ENCODE data around the gene THBD. TPM values are rescaled to one million over a fixed set of nuclear protein-coding genes. Genes with fewer than 3 reads are reported as not detected.

THBD gene
- polyA plus RNA-seq, 1 donor: 5.7 TPM

- no peak overlapping the region for H3K27ac ChIP-seq (ENCODE audit: low read length)
- peaks cover 2% of the 10 kb centered on the region for H3K27me3 ChIP-seq (ENCODE audit: control insufficient read depth, insufficient read depth, low read length)
- WGBS (ENCODE audit: insufficient coverage, low lambda C conversion rate): 80% methylated on average over 1 of the region's 3 CpGs
Measured at GRCh38 chr20:23074052-23074451, 24.6 kb upstream of the THBD start.

DNA sequence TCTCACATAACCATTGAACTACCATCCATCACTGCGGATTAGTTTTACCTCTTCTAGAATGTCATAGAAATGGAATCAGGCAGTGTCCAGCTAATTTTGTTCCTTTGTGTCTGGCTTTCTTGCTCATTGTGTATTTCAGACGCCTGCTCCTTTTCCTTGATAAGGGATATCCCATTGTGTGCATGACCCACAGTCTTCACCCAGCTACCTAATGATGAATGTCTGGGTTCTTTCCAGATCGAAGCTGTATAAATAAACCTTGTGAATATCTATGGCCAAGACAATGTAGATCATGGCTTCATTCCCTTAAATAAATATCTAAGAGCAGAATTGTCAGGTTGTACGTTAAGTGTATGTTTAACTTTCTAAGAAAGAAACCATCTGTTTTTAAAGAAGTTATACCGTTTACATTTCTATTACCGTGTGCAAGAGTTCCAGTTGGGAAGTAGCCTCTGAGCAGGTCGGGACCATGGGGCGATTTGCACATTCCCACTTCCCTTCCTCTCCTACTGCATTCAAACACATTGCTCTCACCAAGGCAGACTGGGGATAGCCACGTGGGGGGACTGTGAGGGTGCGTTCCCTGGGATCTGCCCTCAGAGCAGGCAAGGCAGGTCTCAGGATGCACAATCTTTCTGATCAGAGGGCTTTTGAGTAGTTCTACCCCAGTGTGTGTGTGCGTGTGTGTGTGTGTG, 23.6 kb upstream of the THBD start:
- H3K4me1 ChIP-seq (ENCODE audit: control insufficient read depth, insufficient read depth, low read length): no peaks in the 10 kb centered on the region
- no peaks in the 10 kb centered on the region for H3K36me3 ChIP-seq (ENCODE audit: control insufficient read depth, insufficient read depth, low read length)
- DNase-seq: no peak
- WGBS (ENCODE audit: insufficient coverage, low lambda C conversion rate): 80% methylated on average over 1 of the region's 11 CpGs
- H3K27me3 ChIP-seq (ENCODE audit: control insufficient read depth, insufficient read depth, low read length): peaks cover 2% of the 10 kb centered on the region
- H3K9me3 ChIP-seq (ENCODE audit: control insufficient read depth, low read depth, low read length): no peaks in the 10 kb centered on the region
- H3K27ac ChIP-seq (ENCODE audit: low read length): no peak overlapping the region
- no peak overlapping the region for H3K4me3 ChIP-seq (ENCODE audit: low read length)

More at GRCh38 chr20:23074052-23074451, 24.6 kb upstream of the THBD start:
- no peaks in the 10 kb centered on the region for H3K9me3 ChIP-seq (ENCODE audit: control insufficient read depth, low read depth, low read length)
- no peaks in the 10 kb centered on the region for H3K36me3 ChIP-seq (ENCODE audit: control insufficient read depth, insufficient read depth, low read length)
- H3K4me3 ChIP-seq (ENCODE audit: low read length): no peak overlapping the region
- no peak for DNase-seq
- H3K4me1 ChIP-seq (ENCODE audit: control insufficient read depth, insufficient read depth, low read length): no peaks in the 10 kb centered on the region

DNA sequence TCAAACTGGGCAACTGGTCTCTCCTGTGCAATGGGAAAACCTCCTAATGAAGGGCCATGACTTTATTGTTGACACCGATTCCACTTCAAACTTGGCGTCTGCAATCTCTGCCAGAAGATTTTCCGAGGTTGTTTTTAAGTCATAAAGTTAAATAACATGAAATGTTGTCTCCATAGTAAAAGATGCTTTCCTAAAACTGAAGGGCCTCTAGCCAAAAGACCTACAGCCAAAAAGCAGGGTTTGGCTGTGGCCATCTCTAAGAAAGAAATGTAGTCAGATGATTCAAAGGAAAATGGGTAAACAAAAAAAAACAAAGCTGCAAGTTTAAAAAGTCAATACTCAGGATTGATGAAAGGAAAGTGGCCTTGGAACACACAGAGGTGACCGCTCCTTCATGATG, 22.5 kb upstream of the THBD start:
- no peaks in the 10 kb centered on the region for H3K27me3 ChIP-seq (ENCODE audit: control insufficient read depth, insufficient read depth, low read length)
- no peaks in the 10 kb centered on the region for H3K9me3 ChIP-seq (ENCODE audit: control insufficient read depth, low read depth, low read length)
- H3K36me3 ChIP-seq (ENCODE audit: control insufficient read depth, insufficient read depth, low read length): no peaks in the 10 kb centered on the region
- 64% methylated on average over 3 of the region's 4 CpGs for WGBS (ENCODE audit: insufficient coverage, low lambda C conversion rate)
- DNase-seq: no peak
- no peak overlapping the region for H3K4me3 ChIP-seq (ENCODE audit: low read length)
- no peak overlapping the region for H3K27ac ChIP-seq (ENCODE audit: low read length)
- H3K4me1 ChIP-seq (ENCODE audit: control insufficient read depth, insufficient read depth, low read length): no peaks in the 10 kb centered on the region

- H3K27ac ChIP-seq (ENCODE audit: low read length): no peak overlapping the region
- H3K9me3 ChIP-seq (ENCODE audit: control insufficient read depth, low read depth, low read length): no peaks in the 10 kb centered on the region
- no peaks in the 10 kb centered on the region for H3K36me3 ChIP-seq (ENCODE audit: control insufficient read depth, insufficient read depth, low read length)
- H3K4me3 ChIP-seq (ENCODE audit: low read length): no peak overlapping the region
- H3K4me1 ChIP-seq (ENCODE audit: control insufficient read depth, insufficient read depth, low read length): no peaks in the 10 kb centered on the region
- no peaks in the 10 kb centered on the region for H3K27me3 ChIP-seq (ENCODE audit: control insufficient read depth, insufficient read depth, low read length)
- no peak for DNase-seq
- WGBS (ENCODE audit: insufficient coverage, low lambda C conversion rate): 83% methylated on average over 2 of the region's 3 CpGs
Measured at GRCh38 chr20:23071398-23071797, 21.9 kb upstream of the THBD start.

- 83% methylated on average over 1 of the region's 2 CpGs for WGBS (ENCODE audit: insufficient coverage, low lambda C conversion rate)
- no peaks in the 10 kb centered on the region for H3K4me1 ChIP-seq (ENCODE audit: control insufficient read depth, insufficient read depth, low read length)
- no peak overlapping the region for H3K4me3 ChIP-seq (ENCODE audit: low read length)
- H3K27me3 ChIP-seq (ENCODE audit: control insufficient read depth, insufficient read depth, low read length): no peaks in the 10 kb centered on the region
- no peaks in the 10 kb centered on the region for H3K36me3 ChIP-seq (ENCODE audit: control insufficient read depth, insufficient read depth, low read length)
- no peaks in the 10 kb centered on the region for H3K9me3 ChIP-seq (ENCODE audit: control insufficient read depth, low read depth, low read length)
- H3K27ac ChIP-seq (ENCODE audit: low read length): no peak overlapping the region
- DNase-seq: no peak
Measured at GRCh38 chr20:23069108-23069507, 19.6 kb upstream of the THBD start.

DNA sequence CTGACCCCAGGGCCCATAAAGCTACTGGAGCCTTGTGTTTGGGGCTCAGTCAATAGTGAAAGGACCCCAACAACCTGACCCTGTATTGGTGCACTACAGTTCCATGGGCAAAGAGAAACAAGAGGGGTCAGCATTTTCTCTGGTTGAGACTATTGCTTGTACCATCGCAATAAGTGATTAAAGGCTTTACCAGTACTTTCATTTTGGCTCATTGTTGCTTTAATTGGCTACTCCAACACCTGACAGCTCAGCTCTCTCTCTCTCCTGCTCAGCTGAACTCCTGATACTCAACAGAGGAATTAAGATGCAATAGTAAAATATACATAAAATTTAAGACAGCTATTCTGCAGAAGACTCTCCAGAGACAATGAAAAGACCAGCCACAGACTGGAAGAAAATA, 18.8 kb upstream of the THBD start:
- Histone ChIP-seq H3K4me3 (ENCODE audit: low read length) (no peak overlapping the region), H3K27me3 (ENCODE audit: control insufficient read depth, insufficient read depth, low read length) (no peaks in the 10 kb centered on the region), H3K4me1 (ENCODE audit: control insufficient read depth, insufficient read depth, low read length) (no peaks in the 10 kb centered on the region), H3K27ac (ENCODE audit: low read length) (no peak overlapping the region), H3K36me3 (ENCODE audit: control insufficient read depth, insufficient read depth, low read length) (no peaks in the 10 kb centered on the region), H3K9me3 (ENCODE audit: control insufficient read depth, low read depth, low read length) (no peaks in the 10 kb centered on the region)
- DNase-seq: no peak
- WGBS (ENCODE audit: insufficient coverage, low lambda C conversion rate): no CpG with 5 or more reads among the region's 1 CpG

GRCh38 chr20:23066772-23067171, 17.3 kb upstream of the THBD start:
- Histone ChIP-seq H3K4me3 (ENCODE audit: low read length) (no peak overlapping the region), H3K36me3 (ENCODE audit: control insufficient read depth, insufficient read depth, low read length) (no peaks in the 10 kb centered on the region), H3K27me3 (ENCODE audit: control insufficient read depth, insufficient read depth, low read length) (no peaks in the 10 kb centered on the region), H3K4me1 (ENCODE audit: control insufficient read depth, insufficient read depth, low read length) (peaks cover 3% of the 10 kb centered on the region), H3K27ac (ENCODE audit: low read length) (no peak overlapping the region), H3K9me3 (ENCODE audit: control insufficient read depth, low read depth, low read length) (no peaks in the 10 kb centered on the region)
- DNase-seq: no peak
- WGBS (ENCODE audit: insufficient coverage, low lambda C conversion rate): 86% methylated on average over 1 of the region's 3 CpGs

- WGBS (ENCODE audit: insufficient coverage, low lambda C conversion rate): 0% methylated on average over 1 of the region's 9 CpGs
- no peaks in the 10 kb centered on the region for H3K27me3 ChIP-seq (ENCODE audit: control insufficient read depth, insufficient read depth, low read length)
- H3K4me3 ChIP-seq (ENCODE audit: low read length): no peak overlapping the region
- no peaks in the 10 kb centered on the region for H3K36me3 ChIP-seq (ENCODE audit: control insufficient read depth, insufficient read depth, low read length)
- H3K4me1 ChIP-seq (ENCODE audit: control insufficient read depth, insufficient read depth, low read length): peaks cover 3% of the 10 kb centered on the region
- H3K27ac ChIP-seq (ENCODE audit: low read length): no peak overlapping the region
- no peaks in the 10 kb centered on the region for H3K9me3 ChIP-seq (ENCODE audit: control insufficient read depth, low read depth, low read length)
- no peak for DNase-seq
Measured at GRCh38 chr20:23065266-23066201, 16.1 kb upstream of the THBD start.

GRCh38 chr20:23063581-23063980, 14.1 kb upstream of the THBD start:
- peaks cover 3% of the 10 kb centered on the region for H3K4me1 ChIP-seq (ENCODE audit: control insufficient read depth, insufficient read depth, low read length)
- H3K9me3 ChIP-seq (ENCODE audit: control insufficient read depth, low read depth, low read length): no peaks in the 10 kb centered on the region
- no peak for DNase-seq
- no peak overlapping the region for H3K27ac ChIP-seq (ENCODE audit: low read length)
- H3K27me3 ChIP-seq (ENCODE audit: control insufficient read depth, insufficient read depth, low read length): no peaks in the 10 kb centered on the region
- no peaks in the 10 kb centered on the region for H3K36me3 ChIP-seq (ENCODE audit: control insufficient read depth, insufficient read depth, low read length)
- H3K4me3 ChIP-seq (ENCODE audit: low read length): no peak overlapping the region
- WGBS (ENCODE audit: insufficient coverage, low lambda C conversion rate): 100% methylated on average over 1 of the region's 2 CpGs

DNA sequence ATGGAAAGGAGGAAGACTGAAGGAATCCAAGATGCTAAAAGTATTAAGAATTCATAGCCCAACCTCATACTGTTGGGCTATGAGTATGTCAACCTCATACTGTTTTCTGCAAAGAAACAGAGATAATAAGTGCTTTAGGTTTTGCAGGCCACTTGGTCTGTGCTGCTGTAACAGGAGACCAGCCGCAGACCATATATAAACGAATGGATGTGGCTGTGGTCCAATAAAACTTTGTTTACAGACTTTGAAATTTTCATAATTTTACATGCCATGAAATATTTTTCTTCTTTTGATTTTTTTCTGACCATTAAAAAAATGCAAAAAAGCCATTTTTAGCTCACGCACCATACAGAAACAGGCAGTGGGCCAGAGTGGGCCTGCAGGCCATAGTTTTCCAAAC, 13.7 kb upstream of the THBD start:
- no peak overlapping the region for H3K27ac ChIP-seq (ENCODE audit: low read length)

More for the DNA sequence above, 13.7 kb upstream of the THBD start:
- Histone ChIP-seq H3K27me3 (ENCODE audit: control insufficient read depth, insufficient read depth, low read length) (no peaks in the 10 kb centered on the region), H3K36me3 (ENCODE audit: control insufficient read depth, insufficient read depth, low read length) (no peaks in the 10 kb centered on the region), H3K9me3 (ENCODE audit: control insufficient read depth, low read depth, low read length) (no peaks in the 10 kb centered on the region), H3K4me3 (ENCODE audit: low read length) (no peak overlapping the region), H3K4me1 (ENCODE audit: control insufficient read depth, insufficient read depth, low read length) (peaks cover 3% of the 10 kb centered on the region)
- no peak for DNase-seq
- WGBS (ENCODE audit: insufficient coverage, low lambda C conversion rate): 67% methylated on average over 1 of the region's 3 CpGs
